SU-DHL-6 (cell line): Measurements from ENCODE around the gene MICAL3.

ENCODE experiments used
- EZH2phosphoT487 ChIP-seq: fragments of 200-600 bp; sonication (generic), shearing (Covaris generic); conservative IDR thresholded peaks from 2 replicates; pipeline ENCODE4 v1.6.1; 2018; ENCODE audit warnings: mild to moderate bottlenecking, antibody characterized with exemption, low read length, moderate library complexity, mixed read lengths
- TF ChIP-seq, protein P1 (sequence below): fragments of 200-600 bp; sonication (generic); IDR thresholded peaks from one replicate; pipeline ENCODE4 v1.5.1; 2017; ENCODE audit warnings: antibody characterized with exemption, mild to moderate bottlenecking, low read length, moderate library complexity; ENCODE audit not compliant: insufficient read depth, poor library complexity, severe bottlenecking

DNA sequence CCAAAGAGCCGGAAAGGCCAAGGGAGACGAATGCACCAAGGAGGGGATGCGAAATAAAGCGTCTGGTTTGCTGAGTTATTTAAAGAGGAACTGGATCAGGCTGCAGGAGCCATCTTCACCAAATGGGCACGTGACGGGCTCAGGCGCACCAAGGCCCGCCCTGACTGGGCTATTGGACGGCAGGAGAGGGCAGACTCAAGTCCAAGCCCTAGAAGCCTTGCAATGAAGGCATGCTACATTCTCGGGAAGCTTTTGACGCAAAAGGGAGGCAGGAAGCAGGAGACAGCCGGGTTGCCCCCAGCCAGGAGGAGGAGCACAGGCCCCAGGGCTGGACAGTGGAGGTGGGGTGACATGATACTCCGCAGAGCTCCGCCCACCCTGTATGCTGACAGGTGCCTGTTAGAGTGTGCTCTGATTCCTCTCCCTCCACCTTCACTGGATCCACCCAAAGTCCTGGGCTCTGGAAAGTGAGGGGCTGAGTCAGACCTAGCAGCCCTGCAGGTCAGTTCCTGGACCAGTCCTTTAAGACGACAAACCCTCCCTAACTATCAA, 208.6 kb downstream of the MICAL3 start:
- TF ChIP-seq, protein P1, sequence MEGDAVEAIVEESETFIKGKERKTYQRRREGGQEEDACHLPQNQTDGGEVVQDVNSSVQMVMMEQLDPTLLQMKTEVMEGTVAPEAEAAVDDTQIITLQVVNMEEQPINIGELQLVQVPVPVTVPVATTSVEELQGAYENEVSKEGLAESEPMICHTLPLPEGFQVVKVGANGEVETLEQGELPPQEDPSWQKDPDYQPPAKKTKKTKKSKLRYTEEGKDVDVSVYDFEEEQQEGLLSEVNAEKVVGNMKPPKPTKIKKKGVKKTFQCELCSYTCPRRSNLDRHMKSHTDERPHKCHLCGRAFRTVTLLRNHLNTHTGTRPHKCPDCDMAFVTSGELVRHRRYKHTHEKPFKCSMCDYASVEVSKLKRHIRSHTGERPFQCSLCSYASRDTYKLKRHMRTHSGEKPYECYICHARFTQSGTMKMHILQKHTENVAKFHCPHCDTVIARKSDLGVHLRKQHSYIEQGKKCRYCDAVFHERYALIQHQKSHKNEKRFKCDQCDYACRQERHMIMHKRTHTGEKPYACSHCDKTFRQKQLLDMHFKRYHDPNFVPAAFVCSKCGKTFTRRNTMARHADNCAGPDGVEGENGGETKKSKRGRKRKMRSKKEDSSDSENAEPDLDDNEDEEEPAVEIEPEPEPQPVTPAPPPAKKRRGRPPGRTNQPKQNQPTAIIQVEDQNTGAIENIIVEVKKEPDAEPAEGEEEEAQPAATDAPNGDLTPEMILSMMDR, result no peak
- no peak for TF ChIP-seq EZH2phosphoT487
